Esophagus muscularis mucosa (tissue), 3 donors: ENCODE results near the gene URB1.

ENCODE experiments used
- POLR2AphosphoS5 ChIP-seq, 2 donors: sonication (generic); formaldehyde crosslinking; IDR thresholded peaks; one replicate each; pipeline ENCODE4 v1.6.1; 2017; ENCODE audit warnings: antibody characterized with exemption in 2 of 2
- TF ChIP-seq, protein P1 (sequence below), 3 experiments: fragments of 200-600 bp in 2 of 3; fragments of 450-650 bp in 1 of 3; sonication (generic) in 2 of 3; IDR thresholded peaks; one replicate each; pipeline ENCODE4 v1.5.1; 2017 to 2019; ENCODE audit warnings: antibody characterized with exemption in 3 of 3, mild to moderate bottlenecking in 2 of 3, moderate library complexity in 1 of 3

DNA sequence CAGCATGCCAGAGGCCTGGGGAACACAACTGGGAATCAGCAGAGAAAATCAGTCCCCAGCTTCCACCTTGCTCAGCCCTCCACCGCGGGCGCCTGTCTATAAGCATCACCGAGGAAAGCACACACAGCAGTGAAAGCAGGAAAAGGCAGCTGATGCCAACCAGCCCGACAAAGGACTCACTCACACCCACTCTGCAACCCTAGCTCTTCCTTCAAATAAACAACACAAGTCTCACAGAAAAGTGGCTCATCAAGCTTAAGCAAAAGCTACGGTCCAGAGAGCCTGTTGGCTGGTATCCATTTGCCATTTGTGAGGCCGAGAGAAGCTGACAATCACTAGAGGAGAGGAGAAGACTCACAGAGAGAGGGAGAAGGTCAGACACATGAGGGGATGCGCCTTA lies 67.1 kb downstream of the URB1 start:
- TF ChIP-seq, protein P1, sequence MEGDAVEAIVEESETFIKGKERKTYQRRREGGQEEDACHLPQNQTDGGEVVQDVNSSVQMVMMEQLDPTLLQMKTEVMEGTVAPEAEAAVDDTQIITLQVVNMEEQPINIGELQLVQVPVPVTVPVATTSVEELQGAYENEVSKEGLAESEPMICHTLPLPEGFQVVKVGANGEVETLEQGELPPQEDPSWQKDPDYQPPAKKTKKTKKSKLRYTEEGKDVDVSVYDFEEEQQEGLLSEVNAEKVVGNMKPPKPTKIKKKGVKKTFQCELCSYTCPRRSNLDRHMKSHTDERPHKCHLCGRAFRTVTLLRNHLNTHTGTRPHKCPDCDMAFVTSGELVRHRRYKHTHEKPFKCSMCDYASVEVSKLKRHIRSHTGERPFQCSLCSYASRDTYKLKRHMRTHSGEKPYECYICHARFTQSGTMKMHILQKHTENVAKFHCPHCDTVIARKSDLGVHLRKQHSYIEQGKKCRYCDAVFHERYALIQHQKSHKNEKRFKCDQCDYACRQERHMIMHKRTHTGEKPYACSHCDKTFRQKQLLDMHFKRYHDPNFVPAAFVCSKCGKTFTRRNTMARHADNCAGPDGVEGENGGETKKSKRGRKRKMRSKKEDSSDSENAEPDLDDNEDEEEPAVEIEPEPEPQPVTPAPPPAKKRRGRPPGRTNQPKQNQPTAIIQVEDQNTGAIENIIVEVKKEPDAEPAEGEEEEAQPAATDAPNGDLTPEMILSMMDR (IDR thresholded peaks at IDR 0.05), result no peak
- TF ChIP-seq POLR2AphosphoS5 (IDR thresholded peaks at IDR 0.05), result no peak
